Measurements from ENCODE around the gene IL1R2.

The IL1R2 gene

DNA sequence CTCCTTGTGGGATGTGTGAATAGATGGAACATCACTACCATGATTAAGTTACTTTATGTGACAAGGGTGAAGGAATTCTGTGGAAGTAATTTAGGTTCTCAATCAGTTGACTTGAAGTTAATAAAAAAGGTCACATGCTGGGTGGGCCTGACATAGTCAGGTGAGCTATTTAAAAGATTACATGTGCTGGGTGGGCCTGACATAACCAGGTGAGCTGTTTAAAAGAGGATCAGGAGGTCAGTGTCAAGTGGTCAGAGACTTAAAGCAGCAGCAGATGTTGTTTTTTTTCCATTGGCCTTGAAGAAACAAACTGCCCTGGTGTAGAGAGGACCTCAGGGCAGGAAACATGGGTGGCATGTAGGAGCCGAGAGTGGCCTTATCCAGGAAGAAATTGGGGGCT, 3.3 kb downstream of the IL1R2 start:
- peaks cover 89% of the 10 kb centered on the region for H3K27me3 ChIP-seq (ENCODE audit: insufficient read depth, low read depth, severe bottlenecking)
- H3K4me3 ChIP-seq (ENCODE audit: low read depth, low read length) = no peak overlapping the region

DNA sequence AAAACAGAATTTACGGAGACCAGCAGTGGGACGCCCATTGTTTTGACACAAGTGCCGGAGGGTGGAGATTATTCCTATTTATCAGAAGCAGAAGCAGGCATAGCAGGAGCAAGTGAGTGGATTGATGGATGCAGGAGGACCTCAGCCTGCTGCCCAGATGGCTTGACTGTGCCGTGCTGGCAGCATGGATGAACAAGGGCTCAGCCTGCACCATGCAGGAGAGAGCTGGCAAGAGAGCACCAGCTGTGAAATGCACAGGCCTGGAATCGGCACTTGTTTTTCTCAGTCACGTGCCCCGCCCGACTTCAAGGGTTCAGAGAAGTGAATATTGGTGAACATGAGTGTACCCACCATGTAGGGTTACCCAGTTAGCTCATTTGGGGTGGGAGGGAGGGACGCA, 4.0 kb downstream of the IL1R2 start:
- Histone ChIP-seq H3K36me3 (no peaks in the 10 kb centered on the region), H3K27me3 (ENCODE audit: insufficient read depth, low read depth, severe bottlenecking) (peaks cover 87% of the 10 kb centered on the region), H3K27ac (no peak overlapping the region), H3K9me3 (ENCODE audit: severe bottlenecking) (no peaks in the 10 kb centered on the region), H3K4me3 (ENCODE audit: low read depth, low read length) (no peak overlapping the region)
- no peak for DNase-seq
- TF ChIP-seq, protein P1, sequence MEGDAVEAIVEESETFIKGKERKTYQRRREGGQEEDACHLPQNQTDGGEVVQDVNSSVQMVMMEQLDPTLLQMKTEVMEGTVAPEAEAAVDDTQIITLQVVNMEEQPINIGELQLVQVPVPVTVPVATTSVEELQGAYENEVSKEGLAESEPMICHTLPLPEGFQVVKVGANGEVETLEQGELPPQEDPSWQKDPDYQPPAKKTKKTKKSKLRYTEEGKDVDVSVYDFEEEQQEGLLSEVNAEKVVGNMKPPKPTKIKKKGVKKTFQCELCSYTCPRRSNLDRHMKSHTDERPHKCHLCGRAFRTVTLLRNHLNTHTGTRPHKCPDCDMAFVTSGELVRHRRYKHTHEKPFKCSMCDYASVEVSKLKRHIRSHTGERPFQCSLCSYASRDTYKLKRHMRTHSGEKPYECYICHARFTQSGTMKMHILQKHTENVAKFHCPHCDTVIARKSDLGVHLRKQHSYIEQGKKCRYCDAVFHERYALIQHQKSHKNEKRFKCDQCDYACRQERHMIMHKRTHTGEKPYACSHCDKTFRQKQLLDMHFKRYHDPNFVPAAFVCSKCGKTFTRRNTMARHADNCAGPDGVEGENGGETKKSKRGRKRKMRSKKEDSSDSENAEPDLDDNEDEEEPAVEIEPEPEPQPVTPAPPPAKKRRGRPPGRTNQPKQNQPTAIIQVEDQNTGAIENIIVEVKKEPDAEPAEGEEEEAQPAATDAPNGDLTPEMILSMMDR (IDR thresholded peaks at IDR 0.05; ENCODE audit: low read depth, low read length) = no peak

More for the DNA sequence above, 3.3 kb downstream of the IL1R2 start:
- Histone ChIP-seq H3K36me3 (no peaks in the 10 kb centered on the region), H3K9me3 (ENCODE audit: severe bottlenecking) (no peaks in the 10 kb centered on the region), H3K27ac (no peak overlapping the region)
- TF ChIP-seq, protein P1 (IDR thresholded peaks at IDR 0.05; ENCODE audit: low read depth, low read length) = no peak
- DNase-seq = no peak

DNA sequence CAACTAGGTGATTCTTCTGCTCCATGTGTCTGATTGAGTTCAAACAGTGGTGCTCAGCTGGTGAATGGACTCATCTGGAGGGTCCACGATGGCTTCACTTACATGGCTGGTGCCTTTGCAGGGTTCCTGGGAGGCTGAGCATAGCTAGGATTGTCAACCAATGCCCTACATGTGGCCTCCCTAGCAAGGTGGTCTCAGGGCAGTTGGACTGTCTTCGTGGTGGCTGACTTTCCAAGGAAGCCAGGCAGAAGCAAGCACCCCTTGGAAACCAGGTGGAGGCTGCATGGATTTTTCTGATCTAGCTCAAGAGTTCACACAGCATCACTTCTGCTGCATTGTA, 6.8 kb downstream of the IL1R2 start:
- Histone ChIP-seq H3K27me3 (ENCODE audit: insufficient read depth, low read depth, severe bottlenecking) (peaks cover 75% of the 10 kb centered on the region), H3K9me3 (ENCODE audit: severe bottlenecking) (no peaks in the 10 kb centered on the region), H3K36me3 (no peaks in the 10 kb centered on the region), H3K4me3 (ENCODE audit: low read depth, low read length) (no peak overlapping the region), H3K27ac (no peak overlapping the region)
- TF ChIP-seq, protein P1 (IDR thresholded peaks at IDR 0.05; ENCODE audit: low read depth, low read length) = no peak
- no peak for DNase-seq

DNA sequence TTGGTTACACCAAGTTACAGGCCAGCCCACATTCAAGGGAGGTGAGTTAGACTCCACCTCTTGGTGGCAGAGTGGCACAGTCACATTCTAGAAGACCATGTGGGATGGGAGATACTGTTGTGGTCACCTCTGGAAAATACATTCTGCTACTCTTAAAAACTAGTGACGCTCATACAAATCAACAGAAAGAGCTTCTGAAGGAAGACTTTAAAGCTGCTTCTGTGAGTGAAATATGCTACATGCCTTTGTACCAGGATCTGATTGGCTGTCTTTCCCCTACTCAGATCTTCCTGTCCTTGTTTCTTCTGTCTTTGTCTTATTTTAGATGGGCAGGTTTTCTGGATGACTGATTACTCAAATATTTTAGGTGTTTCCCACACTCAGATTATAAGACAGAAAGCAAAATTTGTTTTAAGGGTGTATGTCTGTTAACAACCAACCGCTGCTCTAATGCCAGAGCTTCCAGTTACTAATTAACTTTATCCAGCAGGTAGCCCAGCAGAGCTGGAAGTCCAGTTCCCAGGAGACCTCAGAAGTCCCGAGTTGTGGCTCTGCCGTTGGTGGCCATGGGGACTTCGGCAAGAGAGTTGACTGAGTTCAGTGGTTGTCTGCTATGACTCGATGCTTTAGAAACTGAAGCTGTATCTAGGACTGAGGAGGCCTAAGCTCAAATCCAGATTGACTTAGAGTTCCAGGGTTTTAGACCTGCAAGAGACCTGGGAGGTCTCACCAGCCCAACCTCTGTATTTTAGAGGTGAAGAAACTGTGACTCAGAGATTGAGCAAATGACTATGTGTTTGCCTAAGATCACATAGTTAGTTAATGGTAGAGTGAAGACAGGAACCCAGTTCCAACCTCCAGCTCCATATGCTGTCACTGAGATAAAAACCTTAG, 7.4 kb downstream of the IL1R2 start:
- H3K4me3 ChIP-seq (ENCODE audit: low read depth, low read length) = no peak overlapping the region

DNA sequence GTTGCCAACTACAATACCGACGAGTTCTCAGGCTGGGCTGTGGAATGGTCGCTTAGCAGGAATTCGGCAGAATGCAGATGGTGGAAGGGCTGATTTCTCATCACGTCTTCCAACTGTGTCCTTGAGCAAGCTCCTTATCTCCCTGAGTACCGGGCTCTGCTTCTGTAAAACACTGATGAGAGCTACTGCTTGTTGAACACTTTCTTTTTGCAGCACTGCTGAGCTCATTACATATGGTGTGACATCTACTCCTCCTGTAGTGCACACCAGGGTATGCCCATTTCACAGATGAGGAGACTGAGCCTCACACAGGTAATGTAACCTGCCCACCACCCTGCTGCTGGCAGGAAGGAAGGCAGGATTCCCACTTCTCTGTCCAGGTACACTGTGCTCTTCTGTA, 8.3 kb downstream of the IL1R2 start:
- peaks cover 70% of the 10 kb centered on the region for H3K27me3 ChIP-seq (ENCODE audit: insufficient read depth, low read depth, severe bottlenecking)
- no peak overlapping the region for H3K27ac ChIP-seq
- no peak for DNase-seq
- H3K9me3 ChIP-seq (ENCODE audit: severe bottlenecking) = no peaks in the 10 kb centered on the region
- H3K4me3 ChIP-seq (ENCODE audit: low read depth, low read length) = no peak overlapping the region
- no peaks in the 10 kb centered on the region for H3K36me3 ChIP-seq
- TF ChIP-seq, protein P1 (IDR thresholded peaks at IDR 0.05; ENCODE audit: low read depth, low read length) = no peak

More for the DNA sequence above, 7.4 kb downstream of the IL1R2 start:
- Histone ChIP-seq H3K9me3 (ENCODE audit: severe bottlenecking) (no peaks in the 10 kb centered on the region), H3K36me3 (no peaks in the 10 kb centered on the region), H3K27me3 (ENCODE audit: insufficient read depth, low read depth, severe bottlenecking) (peaks cover 70% of the 10 kb centered on the region), H3K27ac (no peak overlapping the region)
- DNase-seq = no peak
- TF ChIP-seq, protein P1 (IDR thresholded peaks at IDR 0.05; ENCODE audit: low read depth, low read length) = no peak

Data from WERI-Rb-1 (cell line).